Osteoblast (primary cell): ENCODE data around the gene UBE3B. TPM values are rescaled to one million over a fixed set of nuclear protein-coding genes. Genes with fewer than 3 reads are reported as not detected.
A peak's percentile ranks its signal among the peaks of the same experiment; 100 is the strongest.

Experiments
- DNase-seq: peaks from one replicate; pipeline ENCODE4 v3.0.0; 2011; ENCODE audit warnings: low spot score, mixed read lengths; ENCODE audit not compliant: insufficient read length; ENCODE audit errors: missing footprints
- H2AFZ ChIP-seq: 2 replicates; pipeline ENCODE4 v1.6.0; 2011; ENCODE audit warnings: mild to moderate bottlenecking, low read length
- H3K27ac ChIP-seq: 2 replicates; pipeline ENCODE4 v1.5.1; 2011; ENCODE audit warnings: mild to moderate bottlenecking, low read depth, low read length, moderate library complexity
- H3K27me3 ChIP-seq: 2 replicates; pipeline ENCODE4 v1.6.0; 2012; ENCODE audit warnings: mild to moderate bottlenecking, control low read depth, inconsistent platforms, low read length, moderate library complexity; ENCODE audit not compliant: insufficient read depth
- H3K36me3 ChIP-seq: 2 replicates; pipeline ENCODE4 v1.5.1; 2011; ENCODE audit warnings: mild to moderate bottlenecking, low read length, control low read depth, moderate library complexity; ENCODE audit not compliant: insufficient read depth
- H3K4me1 ChIP-seq: 2 replicates; pipeline ENCODE4 v1.5.1; 2011; ENCODE audit warnings: mild to moderate bottlenecking, low read length, control low read depth, moderate library complexity; ENCODE audit not compliant: insufficient read depth
- H3K4me2 ChIP-seq: 2 replicates; pipeline ENCODE4 v1.6.0; 2011; ENCODE audit warnings: mild to moderate bottlenecking, low read length; ENCODE audit not compliant: insufficient read depth
- H3K4me3 ChIP-seq: fragments of 200-600 bp; sonication (generic); 3 replicates; pipeline ENCODE4 v1.5.1; 2012; ENCODE audit warnings: mild to moderate bottlenecking, low read length, inconsistent platforms; ENCODE audit not compliant: insufficient read depth
- H3K79me2 ChIP-seq: 2 replicates; pipeline ENCODE4 v1.6.0; 2012; ENCODE audit warnings: mild to moderate bottlenecking, low read length, control low read depth, inconsistent platforms; ENCODE audit not compliant: insufficient read depth
- H3K9me3 ChIP-seq: 2 replicates; pipeline ENCODE4 v1.5.1; 2011; ENCODE audit warnings: low read depth, low read length, control low read depth
- H4K20me1 ChIP-seq: 2 replicates; pipeline ENCODE4 v1.6.0; 2012; ENCODE audit warnings: mild to moderate bottlenecking, low read length, control low read depth; ENCODE audit not compliant: insufficient read depth
- CTCF ChIP-seq: IDR thresholded peaks from 2 replicates; pipeline ENCODE4 v1.5.1; 2011; ENCODE audit warnings: mild to moderate bottlenecking, low read depth, low read length, moderate library complexity; ENCODE audit errors: extremely low read depth
- total RNA-seq: library from RNA; depleted of rRNA; stranded (reverse); fragments of >200 nt; gene quantifications from 2 replicates; pipeline ENCODE4 v1.2.3, GENCODE V29; 2012

The UBE3B gene
- total RNA-seq, 1 donor, result 40.9 TPM

- H3K79me2 ChIP-seq, result peaks cover 14% of the 10 kb centered on the region
- no peaks in the 10 kb centered on the region for H4K20me1 ChIP-seq
- H3K36me3 ChIP-seq, result peaks cover 30% of the 10 kb centered on the region
- no peaks in the 10 kb centered on the region for H3K9me3 ChIP-seq
- no peaks in the 10 kb centered on the region for H3K27me3 ChIP-seq
- no peak for TF ChIP-seq CTCF
- H3K4me2 ChIP-seq, result peak overlapping the region; percentile 99
- peak overlapping the region; percentile 93 for H2AFZ ChIP-seq
- H3K4me3 ChIP-seq, result peak overlapping the region; percentile 84
- no peak for DNase-seq
- no peak overlapping the region for H3K27ac ChIP-seq
- H3K4me1 ChIP-seq, result peaks cover 8% of the 10 kb centered on the region
Measured at GRCh38 chr12:109573914-109574244, 96.4 kb downstream of the UBE3B start.

GRCh38 chr12:109575683-109576082, 98.2 kb downstream of the UBE3B start:
- Histone ChIP-seq H3K4me2 (no peak overlapping the region), H3K4me3 (no peak overlapping the region), H3K79me2 (peaks cover 14% of the 10 kb centered on the region), H3K27me3 (no peaks in the 10 kb centered on the region), H2AFZ (no peak overlapping the region), H4K20me1 (no peaks in the 10 kb centered on the region), H3K9me3 (no peaks in the 10 kb centered on the region), H3K27ac (no peak overlapping the region), H3K4me1 (peaks cover 8% of the 10 kb centered on the region), H3K36me3 (peaks cover 31% of the 10 kb centered on the region)
- no peak for TF ChIP-seq CTCF
- DNase-seq, result peak; percentile 47

GRCh38 chr12:109577311-109577710, 99.9 kb downstream of the UBE3B start:
- peaks cover 14% of the 10 kb centered on the region for H3K79me2 ChIP-seq
- no peak overlapping the region for H3K4me2 ChIP-seq
- DNase-seq, result peak; percentile 10
- H4K20me1 ChIP-seq, result no peaks in the 10 kb centered on the region
- no peak overlapping the region for H2AFZ ChIP-seq
- peaks cover 34% of the 10 kb centered on the region for H3K36me3 ChIP-seq
- H3K27me3 ChIP-seq, result no peaks in the 10 kb centered on the region
- H3K9me3 ChIP-seq, result no peaks in the 10 kb centered on the region
- H3K4me3 ChIP-seq, result no peak overlapping the region
- H3K4me1 ChIP-seq, result peaks cover 8% of the 10 kb centered on the region
- H3K27ac ChIP-seq, result no peak overlapping the region
- no peak for TF ChIP-seq CTCF

- H2AFZ ChIP-seq, result no peak overlapping the region
- peaks cover 8% of the 10 kb centered on the region for H3K4me1 ChIP-seq
- H3K4me3 ChIP-seq, result no peak overlapping the region
- DNase-seq, result peak; percentile 59
- H3K79me2 ChIP-seq, result peaks cover 10% of the 10 kb centered on the region
- no peak overlapping the region for H3K27ac ChIP-seq
- peaks cover 34% of the 10 kb centered on the region for H3K36me3 ChIP-seq
- no peak overlapping the region for H3K4me2 ChIP-seq
- no peaks in the 10 kb centered on the region for H3K27me3 ChIP-seq
- no peak for TF ChIP-seq CTCF
- no peaks in the 10 kb centered on the region for H3K9me3 ChIP-seq
- no peaks in the 10 kb centered on the region for H4K20me1 ChIP-seq
Measured at GRCh38 chr12:109578330-109578927, 101.0 kb downstream of the UBE3B start.
